ENCODE results near the gene MAP3K12.

DNA sequence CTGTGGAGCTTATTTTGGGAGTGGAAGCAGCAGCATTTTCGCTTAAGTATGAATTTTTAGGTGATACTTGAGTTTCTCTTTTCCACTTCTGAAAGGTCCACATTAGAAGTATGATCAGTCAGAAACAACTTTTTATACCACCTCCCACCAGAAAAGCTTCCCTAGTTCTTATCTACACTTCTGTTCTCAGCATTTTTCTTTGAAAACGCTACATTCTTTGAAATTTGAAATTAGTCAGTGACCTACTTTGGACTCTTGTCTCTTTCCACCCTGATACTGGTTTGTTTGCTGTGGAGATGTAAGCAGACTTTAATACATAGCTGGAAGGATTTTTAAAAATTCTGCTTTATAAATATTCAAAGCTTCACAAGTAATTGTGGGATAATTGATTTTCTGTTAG is 25.2 kb downstream of the MAP3K12 start:
- TF ChIP-seq, protein P1, sequence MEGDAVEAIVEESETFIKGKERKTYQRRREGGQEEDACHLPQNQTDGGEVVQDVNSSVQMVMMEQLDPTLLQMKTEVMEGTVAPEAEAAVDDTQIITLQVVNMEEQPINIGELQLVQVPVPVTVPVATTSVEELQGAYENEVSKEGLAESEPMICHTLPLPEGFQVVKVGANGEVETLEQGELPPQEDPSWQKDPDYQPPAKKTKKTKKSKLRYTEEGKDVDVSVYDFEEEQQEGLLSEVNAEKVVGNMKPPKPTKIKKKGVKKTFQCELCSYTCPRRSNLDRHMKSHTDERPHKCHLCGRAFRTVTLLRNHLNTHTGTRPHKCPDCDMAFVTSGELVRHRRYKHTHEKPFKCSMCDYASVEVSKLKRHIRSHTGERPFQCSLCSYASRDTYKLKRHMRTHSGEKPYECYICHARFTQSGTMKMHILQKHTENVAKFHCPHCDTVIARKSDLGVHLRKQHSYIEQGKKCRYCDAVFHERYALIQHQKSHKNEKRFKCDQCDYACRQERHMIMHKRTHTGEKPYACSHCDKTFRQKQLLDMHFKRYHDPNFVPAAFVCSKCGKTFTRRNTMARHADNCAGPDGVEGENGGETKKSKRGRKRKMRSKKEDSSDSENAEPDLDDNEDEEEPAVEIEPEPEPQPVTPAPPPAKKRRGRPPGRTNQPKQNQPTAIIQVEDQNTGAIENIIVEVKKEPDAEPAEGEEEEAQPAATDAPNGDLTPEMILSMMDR (conservative IDR thresholded peaks at IDR 0.05; ENCODE audit: low read depth, low read length), result no peak
- TF ChIP-seq EZH2 (IDR thresholded peaks at IDR 0.05; ENCODE audit: low read length, unreplicated experiment), result no peak

All from PC-3 (cell line).